Loucy (cell line): ENCODE results near the gene SETBP1.

Experiments
- CTCF ChIP-seq: fragments of 200-600 bp; sonication (generic); conservative IDR thresholded peaks from 2 replicates; pipeline ENCODE4 v1.5.1; 2014; ENCODE audit warnings: mild to moderate bottlenecking, antibody characterized with exemption, low read length
- EZH2phosphoT487 ChIP-seq: fragments of 200-600 bp; IDR thresholded peaks from 2 replicates; pipeline ENCODE4 v1.6.1; 2018; ENCODE audit warnings: antibody characterized with exemption, mild to moderate bottlenecking, moderate library complexity, borderline replicate concordance

GRCh38 chr18:44876755-44877154, 196.1 kb downstream of the SETBP1 start:
- TF ChIP-seq CTCF (no peak), EZH2phosphoT487 (no peak)
